Subcutaneous abdominal adipose tissue (tissue), 5 donors: ENCODE data around the gene C1orf174.

Experiments used
- H3K27ac ChIP-seq: one replicate; pipeline ENCODE4 v1.7.0; 2013; ENCODE audit warnings: low read depth, mild to moderate bottlenecking, inconsistent platforms, low read length, moderate library complexity
- H3K27me3 ChIP-seq, 5 donors: one replicate each; pipeline ENCODE4 v1.7.0; 2013; ENCODE audit warnings: low read length in 5 of 5, inconsistent platforms in 1 of 5; ENCODE audit not compliant: control insufficient read depth in 5 of 5, insufficient read depth in 4 of 5
- H3K36me3 ChIP-seq, 5 donors: one replicate each; pipeline ENCODE4 v1.7.0; 2013; ENCODE audit warnings: low read length in 5 of 5; ENCODE audit not compliant: control insufficient read depth in 5 of 5, insufficient read depth in 5 of 5
- H3K4me1 ChIP-seq, 5 donors: one replicate each; pipeline ENCODE4 v1.7.0; 2013; ENCODE audit warnings: low read length in 5 of 5, mild to moderate bottlenecking in 3 of 5, moderate library complexity in 1 of 5; ENCODE audit not compliant: control insufficient read depth in 5 of 5, insufficient read depth in 5 of 5
- H3K4me3 ChIP-seq, 5 donors: one replicate each; pipeline ENCODE4 v1.7.0; 2013; ENCODE audit warnings: low read length in 5 of 5, low read depth in 1 of 5
- H3K9ac ChIP-seq, 5 donors: one replicate each; pipeline ENCODE4 v1.7.0; 2013; ENCODE audit warnings: low read length in 5 of 5, mild to moderate bottlenecking in 4 of 5, moderate library complexity in 3 of 5
- H3K9me3 ChIP-seq, 5 donors: one replicate each; pipeline ENCODE4 v1.7.0; 2013; ENCODE audit warnings: low read length in 5 of 5; ENCODE audit not compliant: control insufficient read depth in 5 of 5
- donor health status: healthy.
- donor health status: healthy.
- donor health status: healthy.
- donor health status: healthy.
- donor health status: healthy.

C1orf174 gene

DNA sequence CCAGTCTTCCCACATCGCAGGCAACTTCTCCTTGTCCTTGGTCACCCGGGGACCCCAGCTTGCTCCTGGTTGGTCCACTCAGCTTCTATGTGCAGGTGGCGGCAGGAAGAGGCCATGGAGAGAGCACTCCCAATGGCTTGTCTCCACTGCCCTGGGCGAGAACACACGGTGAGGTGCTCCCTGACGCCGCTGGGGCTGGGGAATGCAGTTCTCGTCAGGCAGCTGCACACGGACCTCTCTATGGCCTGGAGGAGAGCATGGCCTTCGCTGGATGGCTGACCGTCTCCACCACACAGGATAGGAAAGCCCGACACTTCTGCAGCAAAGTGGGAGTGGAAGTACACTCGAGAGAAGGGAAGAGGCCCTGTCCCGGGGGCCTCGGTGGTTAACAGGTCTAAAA lies 11.8 kb downstream of the C1orf174 start:
- Histone ChIP-seq H3K9me3 (no peaks in the 10 kb centered on the region), H3K36me3 (peaks cover 4 to 80% (median 57%) of the 10 kb centered on the region in 5 donors), H3K27me3 (no peaks in the 10 kb centered on the region), H3K4me1 (peaks cover 1 to 12% (median 7%) of the 10 kb centered on the region in 5 donors), H3K4me3 (no peak overlapping the region), H3K27ac (no peak overlapping the region), H3K9ac (no peak overlapping the region)

GRCh38 chr1:3886691-3887090 lies 13.4 kb downstream of the C1orf174 start:
- no peak overlapping the region for H3K9ac ChIP-seq
- no peaks in the 10 kb centered on the region for H3K9me3 ChIP-seq
- H3K27ac ChIP-seq, result no peak overlapping the region
- H3K36me3 ChIP-seq, result peaks cover 4 to 84% (median 57%) of the 10 kb centered on the region in 5 donors
- no peaks in the 10 kb centered on the region for H3K27me3 ChIP-seq
- peaks cover 0 to 8% (median 1%) of the 10 kb centered on the region in 5 donors for H3K4me1 ChIP-seq
- no peak overlapping the region for H3K4me3 ChIP-seq

DNA sequence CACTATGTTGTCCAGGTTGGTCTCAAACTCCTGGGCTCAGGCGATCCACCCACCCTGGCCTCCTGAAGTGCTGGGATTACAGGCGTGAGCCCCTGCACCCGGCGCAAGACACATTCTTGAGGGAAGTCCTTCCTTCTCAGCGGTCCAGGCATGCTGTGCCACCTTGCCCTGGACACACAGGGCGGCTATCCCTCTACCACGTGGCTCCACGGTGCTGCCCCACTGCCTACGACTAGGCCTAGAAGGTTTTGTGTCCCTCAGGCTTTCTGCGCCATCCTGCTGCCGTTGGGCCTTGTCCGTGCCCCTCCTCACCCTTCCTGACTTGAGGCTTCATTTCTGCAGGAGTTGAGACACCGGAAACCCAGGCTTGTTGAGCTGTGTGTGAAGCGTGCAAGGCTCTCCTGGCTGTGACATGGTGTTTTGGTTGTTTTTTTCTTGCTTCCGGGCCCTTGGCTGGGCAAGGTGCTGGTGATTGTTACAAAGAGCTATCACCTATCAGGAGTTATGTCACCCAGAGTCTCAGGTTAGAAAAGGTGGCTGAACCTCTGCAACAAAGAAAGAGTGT lies 13.9 kb downstream of the C1orf174 start:
- Histone ChIP-seq H3K9ac (no peak overlapping the region), H3K4me1 (peaks cover 0 to 4% (median 0%) of the 10 kb centered on the region in 5 donors), H3K36me3 (peaks cover 4 to 82% (median 55%) of the 10 kb centered on the region in 5 donors), H3K27me3 (no peaks in the 10 kb centered on the region), H3K9me3 (no peaks in the 10 kb centered on the region), H3K4me3 (no peak overlapping the region), H3K27ac (no peak overlapping the region)

GRCh38 chr1:3885611-3886010 lies 14.5 kb downstream of the C1orf174 start:
- no peaks in the 10 kb centered on the region for H3K9me3 ChIP-seq
- H3K36me3 ChIP-seq, result peaks cover 4 to 82% (median 53%) of the 10 kb centered on the region in 5 donors
- H3K27ac ChIP-seq, result no peak overlapping the region
- peaks cover 0 to 4% (median 0%) of the 10 kb centered on the region in 5 donors for H3K4me1 ChIP-seq
- no peak overlapping the region for H3K4me3 ChIP-seq
- H3K27me3 ChIP-seq, result no peaks in the 10 kb centered on the region
- no peak overlapping the region for H3K9ac ChIP-seq

GRCh38 chr1:3884966-3885365 lies 15.1 kb downstream of the C1orf174 start:
- Histone ChIP-seq H3K36me3 (peaks cover 4 to 82% (median 53%) of the 10 kb centered on the region in 5 donors), H3K9ac (no peak overlapping the region), H3K9me3 (peaks cover 0 to 2% (median 0%) of the 10 kb centered on the region in 5 donors), H3K4me3 (no peak overlapping the region), H3K27me3 (no peaks in the 10 kb centered on the region), H3K4me1 (no peaks in the 10 kb centered on the region), H3K27ac (no peak overlapping the region)

DNA sequence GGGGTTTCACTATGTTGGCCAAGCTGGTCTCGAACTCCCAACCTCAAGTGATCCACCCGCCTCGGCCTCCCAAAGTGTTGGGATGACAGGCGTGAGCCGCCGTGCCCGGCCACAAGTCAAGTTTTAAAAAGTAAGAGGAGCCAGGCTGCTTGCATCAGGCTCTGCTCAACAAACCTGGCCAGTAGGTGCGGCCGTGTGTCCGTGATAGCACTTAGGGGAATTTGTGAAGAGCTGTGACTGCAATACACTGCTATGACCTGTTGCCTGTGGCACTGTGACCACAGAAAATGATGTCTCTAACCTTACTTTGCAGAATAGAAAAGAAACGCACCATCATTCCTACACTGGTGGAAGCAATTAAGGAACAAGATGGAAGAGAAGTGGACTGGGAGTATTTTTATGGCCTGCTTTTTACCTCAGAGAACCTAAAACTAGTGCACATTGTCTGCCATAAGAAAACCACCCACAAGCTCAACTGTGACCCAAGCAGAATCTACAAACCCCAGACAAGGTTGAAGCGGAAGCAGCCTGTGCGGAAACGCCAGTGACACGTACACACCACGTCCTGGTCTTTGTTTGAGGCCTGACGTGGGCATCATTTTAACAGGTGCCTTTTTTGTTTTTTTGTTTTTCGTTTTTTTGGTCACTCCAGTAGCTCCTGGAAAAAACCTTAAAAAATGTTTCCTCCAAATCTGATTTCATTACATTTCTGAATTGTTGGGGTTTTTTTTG lies 16.7 kb downstream of the C1orf174 start:
- no peak overlapping the region for H3K4me3 ChIP-seq
- H3K27me3 ChIP-seq, result no peaks in the 10 kb centered on the region
- peaks cover 7 to 82% (median 57%) of the 10 kb centered on the region in 5 donors for H3K36me3 ChIP-seq
- H3K9ac ChIP-seq, result no peak overlapping the region
- H3K4me1 ChIP-seq, result no peaks in the 10 kb centered on the region
- no peak overlapping the region for H3K27ac ChIP-seq
- peaks cover 4 to 16% (median 15%) of the 10 kb centered on the region in 5 donors for H3K9me3 ChIP-seq

- H3K4me3 ChIP-seq, result no peak overlapping the region
- H3K9ac ChIP-seq, result no peak overlapping the region
- H3K36me3 ChIP-seq, result peaks cover 5 to 81% (median 59%) of the 10 kb centered on the region in 5 donors
- H3K9me3 ChIP-seq, result peaks cover 4 to 16% (median 15%) of the 10 kb centered on the region in 5 donors
- H3K4me1 ChIP-seq, result no peaks in the 10 kb centered on the region
- H3K27me3 ChIP-seq, result no peaks in the 10 kb centered on the region
- H3K27ac ChIP-seq, result no peak overlapping the region
Measured at GRCh38 chr1:3881193-3881480, 18.9 kb downstream of the C1orf174 start.

DNA sequence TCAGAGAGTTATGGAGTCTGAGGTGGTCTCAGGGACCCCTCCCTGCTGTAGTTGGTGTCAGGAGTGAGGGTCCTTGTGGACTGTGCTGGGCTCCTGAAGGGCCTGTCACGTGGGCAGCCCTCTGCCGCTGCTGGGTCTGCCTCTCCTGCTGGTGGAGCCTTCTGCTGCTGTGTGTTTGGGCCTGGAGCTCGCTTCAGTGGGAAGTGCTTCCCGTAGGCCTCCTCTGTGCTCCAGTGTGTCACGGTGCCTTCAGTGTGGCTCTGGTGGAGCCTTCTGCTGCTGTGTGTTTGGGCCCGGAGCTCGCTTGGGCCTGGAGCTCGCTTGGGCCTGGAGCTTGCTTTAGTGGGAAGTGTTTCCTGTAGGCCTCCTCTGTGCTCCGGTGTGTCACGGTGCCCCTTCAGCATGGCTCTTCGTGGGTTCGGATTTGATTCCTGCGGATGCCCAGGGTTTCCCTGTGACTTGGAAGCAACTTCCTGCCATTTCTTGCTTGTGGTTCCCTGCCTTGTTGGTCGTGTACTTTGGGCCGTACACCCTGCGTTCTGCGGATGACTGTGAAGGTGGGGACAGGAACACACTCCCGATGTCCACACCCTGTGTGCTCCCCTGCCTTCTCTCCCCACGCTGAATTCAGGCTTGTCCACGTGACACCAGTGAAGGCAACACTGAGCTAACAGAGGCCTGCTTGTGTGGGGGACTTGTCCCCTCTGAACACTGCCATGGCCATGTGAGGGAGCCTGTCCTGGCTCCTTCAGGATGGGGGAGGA lies 19.5 kb downstream of the C1orf174 start:
- H3K9ac ChIP-seq, result no peak overlapping the region
- H3K27me3 ChIP-seq, result no peaks in the 10 kb centered on the region
- H3K9me3 ChIP-seq, result peaks cover 4 to 16% (median 15%) of the 10 kb centered on the region in 5 donors
- H3K4me1 ChIP-seq, result no peaks in the 10 kb centered on the region
- H3K4me3 ChIP-seq, result no peak overlapping the region
- no peak overlapping the region for H3K27ac ChIP-seq
- peaks cover 7 to 79% (median 57%) of the 10 kb centered on the region in 5 donors for H3K36me3 ChIP-seq

DNA sequence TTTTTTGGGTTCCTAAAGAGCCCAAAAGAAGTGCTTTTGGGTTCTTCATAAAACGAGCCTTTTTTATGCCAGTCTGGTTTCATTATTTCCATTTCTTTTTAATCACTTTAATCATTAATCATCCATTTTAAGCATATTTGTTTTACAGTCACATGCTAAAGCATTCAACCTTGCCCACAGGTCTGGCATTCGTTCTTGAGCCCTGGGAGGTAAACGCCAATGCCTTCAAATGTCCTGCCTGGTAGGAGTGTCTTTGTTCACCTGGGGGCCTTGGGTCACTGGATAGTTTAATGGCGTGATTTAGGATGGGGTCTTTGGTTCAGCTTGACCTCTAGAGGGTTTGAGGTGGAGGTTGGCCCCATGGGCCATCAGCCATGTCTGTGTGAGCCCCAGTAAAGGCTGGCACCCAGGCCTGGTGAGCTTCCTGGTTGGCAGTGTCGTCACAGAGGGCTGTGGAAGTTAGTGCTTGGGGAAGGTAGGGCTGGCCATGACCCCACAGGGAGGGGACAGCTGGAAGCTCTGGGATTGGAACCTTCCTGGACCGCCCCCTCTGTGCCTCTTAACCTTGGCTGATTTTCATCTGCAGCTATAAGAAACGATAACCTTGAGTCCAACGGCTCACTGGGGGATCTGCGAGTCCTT lies 20.2 kb downstream of the C1orf174 start:
- Histone ChIP-seq H3K27ac (no peak overlapping the region), H3K4me1 (no peaks in the 10 kb centered on the region), H3K36me3 (peaks cover 7 to 79% (median 60%) of the 10 kb centered on the region in 5 donors), H3K27me3 (no peaks in the 10 kb centered on the region), H3K9me3 (peaks cover 4 to 16% (median 15%) of the 10 kb centered on the region in 5 donors), H3K4me3 (no peak overlapping the region), H3K9ac (no peak overlapping the region)
